Ishikawa (cell line): ENCODE measurements around the gene THSD7A.

Source experiments
- CEBPB ChIP-seq: IDR thresholded peaks from 2 replicates; pipeline ENCODE4 v1.6.1; 2012
- CREB1 ChIP-seq: IDR thresholded peaks from 2 replicates; pipeline ENCODE4 v1.6.1; 2012; ENCODE audit warnings: low read depth
- EGR1 ChIP-seq: IDR thresholded peaks from 2 replicates; pipeline ENCODE4 v1.6.1; 2012
- EP300 ChIP-seq: IDR thresholded peaks from 2 replicates; pipeline ENCODE4 v1.6.1; 2012; ENCODE audit warnings: borderline replicate concordance
- FOXM1 ChIP-seq: IDR thresholded peaks from 2 replicates; pipeline ENCODE4 v1.6.1; 2012; ENCODE audit warnings: low read depth, borderline replicate concordance
- NFIC ChIP-seq: IDR thresholded peaks from 2 replicates; pipeline ENCODE4 v1.6.1; 2012
- RAD21 ChIP-seq: IDR thresholded peaks from 2 replicates; pipeline ENCODE4 v1.6.1; 2012; ENCODE audit warnings: low read depth
- TAF1 ChIP-seq: IDR thresholded peaks from 2 replicates; pipeline ENCODE4 v1.6.1; 2012; ENCODE audit warnings: low read depth, mild to moderate bottlenecking
- TCF12 ChIP-seq: IDR thresholded peaks from 2 replicates; pipeline ENCODE4 v1.6.1; 2012; ENCODE audit warnings: low read depth
- TEAD4 ChIP-seq: IDR thresholded peaks from 2 replicates; pipeline ENCODE4 v1.6.1; 2012
- YY1 ChIP-seq: IDR thresholded peaks from 2 replicates; pipeline ENCODE4 v1.6.1; 2012; ENCODE audit warnings: low read depth
- ZBTB7A ChIP-seq: IDR thresholded peaks from 2 replicates; pipeline ENCODE4 v1.6.1; 2012; ENCODE audit warnings: low read depth
- TF ChIP-seq, protein P1 (sequence below): IDR thresholded peaks from 2 replicates; pipeline ENCODE4 v1.6.1; 2012; ENCODE audit warnings: low read depth, mild to moderate bottlenecking
- TF ChIP-seq, protein P2 (sequence below): IDR thresholded peaks from 2 replicates; pipeline ENCODE4 v1.6.1; 2012
- TF ChIP-seq, protein P3 (sequence below): IDR thresholded peaks from 2 replicates; pipeline ENCODE4 v1.6.1; 2012

Gene THSD7A

DNA sequence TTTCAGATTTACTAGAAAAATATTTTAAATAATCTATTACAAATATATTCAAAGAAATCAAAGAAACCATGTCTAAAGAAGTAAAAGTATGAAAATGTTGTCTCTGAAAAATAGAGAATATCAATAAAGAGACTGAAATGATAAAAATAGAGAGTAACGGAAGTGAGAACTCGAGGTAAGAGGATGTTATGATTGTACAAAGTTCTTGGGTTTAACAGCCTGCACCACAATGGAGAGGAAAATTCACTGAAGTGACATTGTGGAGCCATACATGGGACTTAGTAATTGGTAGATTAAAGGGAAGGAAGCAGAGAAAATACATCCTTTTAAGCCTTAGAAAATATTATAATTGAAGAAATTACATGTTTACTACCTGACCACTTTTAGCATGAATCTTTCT, 77.9 kb downstream of the THSD7A start:
- TF ChIP-seq, protein P1, sequence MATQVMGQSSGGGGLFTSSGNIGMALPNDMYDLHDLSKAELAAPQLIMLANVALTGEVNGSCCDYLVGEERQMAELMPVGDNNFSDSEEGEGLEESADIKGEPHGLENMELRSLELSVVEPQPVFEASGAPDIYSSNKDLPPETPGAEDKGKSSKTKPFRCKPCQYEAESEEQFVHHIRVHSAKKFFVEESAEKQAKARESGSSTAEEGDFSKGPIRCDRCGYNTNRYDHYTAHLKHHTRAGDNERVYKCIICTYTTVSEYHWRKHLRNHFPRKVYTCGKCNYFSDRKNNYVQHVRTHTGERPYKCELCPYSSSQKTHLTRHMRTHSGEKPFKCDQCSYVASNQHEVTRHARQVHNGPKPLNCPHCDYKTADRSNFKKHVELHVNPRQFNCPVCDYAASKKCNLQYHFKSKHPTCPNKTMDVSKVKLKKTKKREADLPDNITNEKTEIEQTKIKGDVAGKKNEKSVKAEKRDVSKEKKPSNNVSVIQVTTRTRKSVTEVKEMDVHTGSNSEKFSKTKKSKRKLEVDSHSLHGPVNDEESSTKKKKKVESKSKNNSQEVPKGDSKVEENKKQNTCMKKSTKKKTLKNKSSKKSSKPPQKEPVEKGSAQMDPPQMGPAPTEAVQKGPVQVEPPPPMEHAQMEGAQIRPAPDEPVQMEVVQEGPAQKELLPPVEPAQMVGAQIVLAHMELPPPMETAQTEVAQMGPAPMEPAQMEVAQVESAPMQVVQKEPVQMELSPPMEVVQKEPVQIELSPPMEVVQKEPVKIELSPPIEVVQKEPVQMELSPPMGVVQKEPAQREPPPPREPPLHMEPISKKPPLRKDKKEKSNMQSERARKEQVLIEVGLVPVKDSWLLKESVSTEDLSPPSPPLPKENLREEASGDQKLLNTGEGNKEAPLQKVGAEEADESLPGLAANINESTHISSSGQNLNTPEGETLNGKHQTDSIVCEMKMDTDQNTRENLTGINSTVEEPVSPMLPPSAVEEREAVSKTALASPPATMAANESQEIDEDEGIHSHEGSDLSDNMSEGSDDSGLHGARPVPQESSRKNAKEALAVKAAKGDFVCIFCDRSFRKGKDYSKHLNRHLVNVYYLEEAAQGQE, result no peak
- no peak for TF ChIP-seq NFIC
- no peak for TF ChIP-seq TEAD4
- TF ChIP-seq, protein P2, sequence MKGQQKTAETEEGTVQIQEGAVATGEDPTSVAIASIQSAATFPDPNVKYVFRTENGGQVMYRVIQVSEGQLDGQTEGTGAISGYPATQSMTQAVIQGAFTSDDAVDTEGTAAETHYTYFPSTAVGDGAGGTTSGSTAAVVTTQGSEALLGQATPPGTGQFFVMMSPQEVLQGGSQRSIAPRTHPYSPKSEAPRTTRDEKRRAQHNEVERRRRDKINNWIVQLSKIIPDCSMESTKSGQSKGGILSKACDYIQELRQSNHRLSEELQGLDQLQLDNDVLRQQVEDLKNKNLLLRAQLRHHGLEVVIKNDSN, result no peak
- no peak for TF ChIP-seq FOXM1
- TF ChIP-seq YY1, result no peak
- no peak for TF ChIP-seq CEBPB
- TF ChIP-seq TCF12, result no peak
- TF ChIP-seq EP300, result no peak
- TF ChIP-seq CREB1, result no peak
- no peak for TF ChIP-seq RAD21
- TF ChIP-seq TAF1, result no peak
- no peak for TF ChIP-seq EGR1
- TF ChIP-seq, protein P3, sequence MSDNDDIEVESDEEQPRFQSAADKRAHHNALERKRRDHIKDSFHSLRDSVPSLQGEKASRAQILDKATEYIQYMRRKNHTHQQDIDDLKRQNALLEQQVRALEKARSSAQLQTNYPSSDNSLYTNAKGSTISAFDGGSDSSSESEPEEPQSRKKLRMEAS, result no peak
- TF ChIP-seq ZBTB7A, result no peak

DNA sequence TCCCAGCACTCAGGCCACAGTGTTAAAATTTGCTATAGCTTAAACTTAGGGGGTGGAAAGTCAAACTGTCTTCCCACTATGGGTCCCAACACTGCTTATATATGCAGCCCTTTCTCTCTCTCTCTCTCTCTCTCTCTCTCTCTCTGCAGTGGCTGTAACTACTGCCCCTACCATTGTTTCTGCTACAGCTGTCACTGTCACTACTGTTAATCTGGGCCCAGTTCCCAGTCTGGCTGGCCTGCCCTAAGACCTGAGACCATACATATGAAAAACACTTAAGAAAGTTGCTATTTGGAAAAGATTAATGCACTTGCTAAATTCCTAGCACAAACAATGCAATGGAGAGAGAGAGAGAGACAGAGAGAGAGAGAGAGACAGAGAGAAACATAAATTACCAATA, 78.6 kb downstream of the THSD7A start:
- TF ChIP-seq TCF12, result no peak
- TF ChIP-seq ZBTB7A, result no peak
- TF ChIP-seq FOXM1, result no peak
- TF ChIP-seq TAF1, result no peak
- no peak for TF ChIP-seq EGR1
- no peak for TF ChIP-seq TEAD4
- TF ChIP-seq YY1, result no peak

DNA sequence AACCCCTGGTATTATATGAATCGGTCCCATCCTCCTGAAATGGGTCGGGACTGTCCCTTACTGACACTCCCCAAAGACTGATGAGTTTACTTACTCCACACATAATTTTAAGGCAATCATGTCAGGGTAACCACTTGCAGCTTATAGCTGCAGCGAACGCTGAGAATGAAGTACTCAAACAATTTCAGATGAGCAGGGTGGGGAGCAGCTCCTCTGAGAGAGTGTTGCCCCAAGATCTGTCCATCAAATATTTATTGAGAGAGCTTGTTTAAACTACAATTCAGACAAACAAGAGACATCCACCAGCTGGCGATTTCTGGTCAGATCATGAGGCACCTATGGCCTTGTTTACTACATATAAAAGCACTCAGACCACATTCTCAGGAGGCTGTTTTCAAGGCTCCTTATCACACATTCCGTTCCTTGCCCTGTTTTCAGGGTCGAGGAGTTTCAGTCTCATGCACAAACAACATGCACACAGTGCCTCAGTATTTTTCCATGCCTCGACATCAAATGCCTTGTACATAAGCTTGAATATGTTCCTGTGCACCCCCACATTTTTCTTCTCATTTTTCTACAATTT, 80.1 kb downstream of the THSD7A start:
- TF ChIP-seq RAD21 (no peak), CEBPB (no peak), TEAD4 (no peak), NFIC (no peak), ZBTB7A (no peak), CREB1 (no peak), TCF12 (no peak)
- TF ChIP-seq, protein P2, result no peak
- TF ChIP-seq, protein P1, result no peak
- TF ChIP-seq, protein P3, result no peak

DNA sequence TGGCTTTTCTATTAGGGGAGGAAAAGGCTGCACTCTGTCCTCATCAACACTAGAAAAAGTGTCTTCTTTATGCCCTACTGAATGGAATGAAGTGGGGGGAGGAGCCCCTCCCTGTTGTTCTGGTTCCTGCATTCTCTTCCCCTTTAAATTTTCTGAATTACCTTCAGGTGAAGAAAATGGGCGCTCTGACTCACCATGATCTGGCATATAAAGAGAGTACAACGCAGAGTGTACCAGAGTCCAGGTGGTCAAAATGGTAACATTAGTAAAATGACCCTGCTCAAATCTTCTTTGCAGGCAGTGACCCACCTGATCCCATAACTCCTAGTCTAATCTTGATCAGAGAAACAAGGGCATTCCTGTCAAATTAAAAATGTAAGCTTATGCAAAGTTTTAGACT, 80.7 kb downstream of the THSD7A start:
- TF ChIP-seq YY1 (no peak), NFIC (no peak), RAD21 (no peak), TAF1 (no peak), EP300 (no peak), CEBPB (no peak), CREB1 (no peak)
- TF ChIP-seq, protein P2, result no peak
- TF ChIP-seq, protein P3, result no peak
- TF ChIP-seq, protein P1, result no peak
